PFSK-1 (cell line): ENCODE measurements around the gene DNAH6.

ENCODE experiments used
- FOXP2 ChIP-seq: optimal IDR thresholded peaks from 2 replicates; pipeline ENCODE3; 2011; ENCODE audit warnings: borderline replicate concordance, control low read depth, inconsistent platforms; ENCODE audit not compliant: insufficient read depth; ENCODE audit errors: extremely low read length, extremely low read depth
- POLR2AphosphoS5 ChIP-seq: IDR thresholded peaks from 2 replicates; pipeline ENCODE4 v1.6.1; 2012; ENCODE audit warnings: low read depth, mild to moderate bottlenecking, control low read depth, low read length, moderate library complexity
- SIN3A ChIP-seq: IDR thresholded peaks from 2 replicates; pipeline ENCODE4 v1.6.1; 2012; ENCODE audit warnings: mild to moderate bottlenecking, low read length, moderate library complexity, borderline replicate concordance; ENCODE audit not compliant: insufficient read depth
- TAF1 ChIP-seq: IDR thresholded peaks from 2 replicates; pipeline ENCODE4 v1.6.1; 2012; ENCODE audit warnings: low read length, control low read depth, borderline replicate concordance; ENCODE audit not compliant: insufficient read depth
- TF ChIP-seq, protein P1 (sequence below), 2 experiments: IDR thresholded peaks; 2 replicates each; pipeline versions ENCODE4 v1.6.1 to v1.8.0; 2011 to 2012; ENCODE audit warnings: low read depth in 2 of 2, low read length in 2 of 2, control low read depth in 1 of 2, inconsistent platforms in 1 of 2, mild to moderate bottlenecking in 1 of 2, moderate library complexity in 1 of 2; ENCODE audit not compliant: insufficient read depth in 1 of 2

DNAH6 gene

DNA sequence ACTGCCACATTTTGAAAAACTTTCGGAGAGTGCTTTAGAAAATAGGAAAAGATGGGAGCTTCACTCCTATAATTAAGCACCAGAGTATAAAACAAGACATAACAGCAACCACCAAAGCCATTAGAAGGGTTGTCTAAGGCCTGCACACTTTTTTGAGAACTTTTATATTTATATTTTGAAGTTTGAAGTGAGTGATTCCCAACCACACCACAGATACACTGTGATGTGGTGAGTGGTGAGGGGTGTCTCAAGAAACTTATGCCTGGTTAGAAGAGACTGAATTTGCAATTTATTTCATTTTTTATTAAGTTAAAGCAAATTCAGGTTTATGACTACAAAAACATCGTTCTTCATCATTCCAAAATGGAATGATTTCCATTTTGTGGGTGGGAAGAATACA, 161.9 kb downstream of the DNAH6 start:
- TF ChIP-seq FOXP2 = no peak
- TF ChIP-seq, protein P1, sequence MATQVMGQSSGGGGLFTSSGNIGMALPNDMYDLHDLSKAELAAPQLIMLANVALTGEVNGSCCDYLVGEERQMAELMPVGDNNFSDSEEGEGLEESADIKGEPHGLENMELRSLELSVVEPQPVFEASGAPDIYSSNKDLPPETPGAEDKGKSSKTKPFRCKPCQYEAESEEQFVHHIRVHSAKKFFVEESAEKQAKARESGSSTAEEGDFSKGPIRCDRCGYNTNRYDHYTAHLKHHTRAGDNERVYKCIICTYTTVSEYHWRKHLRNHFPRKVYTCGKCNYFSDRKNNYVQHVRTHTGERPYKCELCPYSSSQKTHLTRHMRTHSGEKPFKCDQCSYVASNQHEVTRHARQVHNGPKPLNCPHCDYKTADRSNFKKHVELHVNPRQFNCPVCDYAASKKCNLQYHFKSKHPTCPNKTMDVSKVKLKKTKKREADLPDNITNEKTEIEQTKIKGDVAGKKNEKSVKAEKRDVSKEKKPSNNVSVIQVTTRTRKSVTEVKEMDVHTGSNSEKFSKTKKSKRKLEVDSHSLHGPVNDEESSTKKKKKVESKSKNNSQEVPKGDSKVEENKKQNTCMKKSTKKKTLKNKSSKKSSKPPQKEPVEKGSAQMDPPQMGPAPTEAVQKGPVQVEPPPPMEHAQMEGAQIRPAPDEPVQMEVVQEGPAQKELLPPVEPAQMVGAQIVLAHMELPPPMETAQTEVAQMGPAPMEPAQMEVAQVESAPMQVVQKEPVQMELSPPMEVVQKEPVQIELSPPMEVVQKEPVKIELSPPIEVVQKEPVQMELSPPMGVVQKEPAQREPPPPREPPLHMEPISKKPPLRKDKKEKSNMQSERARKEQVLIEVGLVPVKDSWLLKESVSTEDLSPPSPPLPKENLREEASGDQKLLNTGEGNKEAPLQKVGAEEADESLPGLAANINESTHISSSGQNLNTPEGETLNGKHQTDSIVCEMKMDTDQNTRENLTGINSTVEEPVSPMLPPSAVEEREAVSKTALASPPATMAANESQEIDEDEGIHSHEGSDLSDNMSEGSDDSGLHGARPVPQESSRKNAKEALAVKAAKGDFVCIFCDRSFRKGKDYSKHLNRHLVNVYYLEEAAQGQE (IDR thresholded peaks at IDR 0.05; ENCODE audit: insufficient read depth in 1 of 2, low read depth in 2 of 2, low read length in 2 of 2) = no peak
- TF ChIP-seq POLR2AphosphoS5 = no peak
- no peak for TF ChIP-seq TAF1
- no peak for TF ChIP-seq SIN3A

DNA sequence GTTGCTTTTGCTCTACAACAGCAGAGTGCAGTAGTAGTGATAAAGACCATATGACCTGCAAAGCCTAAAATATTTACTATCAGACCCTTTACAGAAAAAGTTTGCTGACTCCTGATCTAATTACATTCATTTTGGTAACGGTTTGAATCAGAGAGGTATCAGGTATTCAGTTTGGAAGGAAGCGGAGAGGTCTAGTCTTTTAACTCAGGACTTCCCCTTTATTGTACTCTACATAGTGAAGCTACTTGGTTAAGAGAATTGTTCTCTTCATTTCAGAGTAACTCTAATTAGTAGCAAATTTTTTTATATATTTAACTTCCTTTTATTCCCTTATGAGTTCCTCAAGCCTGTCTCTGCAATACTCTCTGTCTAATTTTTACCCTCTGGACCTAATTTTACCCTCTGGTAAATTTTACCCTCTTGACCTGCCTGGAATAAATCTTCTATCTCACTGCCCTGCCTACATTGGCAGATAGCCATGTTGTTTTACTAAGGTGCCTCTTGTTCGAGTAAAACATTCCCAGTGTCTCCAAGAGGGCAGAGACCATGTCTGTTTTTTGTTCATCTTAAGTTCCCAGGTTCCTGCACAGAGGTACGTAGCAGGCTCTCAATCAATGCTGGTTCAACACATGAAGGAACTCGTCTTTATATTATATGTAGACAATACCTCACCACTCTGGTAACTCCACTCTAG, 170.6 kb downstream of the DNAH6 start:
- TF ChIP-seq, protein P1 (IDR thresholded peaks at IDR 0.05; ENCODE audit: insufficient read depth in 1 of 2, low read depth in 2 of 2, low read length in 2 of 2) = no peak
- TF ChIP-seq SIN3A (no peak), FOXP2 (no peak), TAF1 (no peak), POLR2AphosphoS5 (no peak)

- no peak for TF ChIP-seq TAF1
- TF ChIP-seq, protein P1 (IDR thresholded peaks at IDR 0.05; ENCODE audit: insufficient read depth in 1 of 2, low read depth in 2 of 2, low read length in 2 of 2) = no peak
- no peak for TF ChIP-seq SIN3A
- TF ChIP-seq POLR2AphosphoS5 = no peak
- TF ChIP-seq FOXP2 = no peak
Observed at GRCh38 chr2:84687498-84688149, 171.3 kb downstream of the DNAH6 start.

DNA sequence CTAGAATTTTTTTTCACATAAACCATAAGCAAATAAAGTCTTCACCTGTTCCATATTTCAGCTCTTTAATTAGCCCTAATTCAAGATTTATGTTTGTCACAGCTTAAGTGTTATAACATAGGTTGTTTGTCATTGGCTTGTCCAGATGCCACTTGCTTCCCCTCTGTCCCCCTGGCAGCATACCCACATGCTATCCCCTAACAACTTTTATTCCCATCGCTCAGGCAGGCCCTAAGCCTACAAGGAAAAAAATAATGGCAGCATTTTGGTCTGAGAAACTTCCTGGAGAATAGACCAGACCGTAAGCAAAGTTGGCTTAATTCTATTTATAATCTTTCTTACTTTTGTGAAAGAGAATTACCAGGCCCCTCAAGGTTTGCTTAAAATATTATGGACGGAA, 173.9 kb downstream of the DNAH6 start:
- TF ChIP-seq TAF1 = no peak
- TF ChIP-seq, protein P1 (IDR thresholded peaks at IDR 0.05; ENCODE audit: insufficient read depth in 1 of 2, low read depth in 2 of 2, low read length in 2 of 2) = no peak
- TF ChIP-seq POLR2AphosphoS5 = no peak
- no peak for TF ChIP-seq SIN3A
- TF ChIP-seq FOXP2 = no peak
